ENCODE data around the gene FBXL15.

FBXL15 gene

DNA sequence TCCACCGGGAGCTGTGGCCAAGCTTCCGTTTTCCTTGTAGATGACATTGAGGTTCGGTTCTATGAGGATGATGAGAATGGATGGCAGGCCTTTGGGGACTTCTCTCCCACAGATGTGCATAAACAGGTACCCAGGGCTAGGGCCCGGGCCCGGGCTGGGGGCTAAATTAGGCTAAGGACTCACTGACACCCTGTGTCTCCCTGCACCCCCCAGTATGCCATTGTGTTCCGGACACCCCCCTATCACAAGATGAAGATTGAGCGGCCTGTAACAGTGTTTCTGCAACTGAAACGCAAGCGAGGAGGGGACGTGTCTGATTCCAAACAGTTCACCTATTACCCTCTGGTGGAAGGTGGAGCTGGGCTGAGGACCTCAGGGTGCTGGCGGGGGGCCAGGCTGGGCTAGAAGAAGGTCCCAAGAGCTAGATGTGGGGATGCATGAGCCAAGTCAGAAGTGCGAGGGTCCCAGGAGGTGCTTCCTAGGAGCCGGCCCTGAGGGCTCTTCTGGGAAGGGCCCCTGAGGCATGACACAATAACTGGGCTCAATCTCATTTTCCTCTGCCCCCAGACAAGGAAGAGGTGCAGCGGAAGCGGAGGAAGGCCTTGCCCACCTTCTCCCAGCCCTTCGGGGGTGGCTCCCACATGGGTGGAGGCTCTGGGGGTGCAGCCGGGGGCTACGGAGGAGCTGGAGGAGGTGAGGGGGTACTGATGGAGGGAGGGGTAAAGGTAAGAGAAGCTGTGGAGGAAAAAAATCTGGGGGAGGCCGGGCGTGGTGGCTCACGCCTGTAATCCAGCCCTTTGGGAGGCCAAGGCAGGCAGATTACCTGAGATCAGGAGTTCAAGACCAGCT lies 22.2 kb upstream of the FBXL15 start:
- DNase-seq: no peak

DNA sequence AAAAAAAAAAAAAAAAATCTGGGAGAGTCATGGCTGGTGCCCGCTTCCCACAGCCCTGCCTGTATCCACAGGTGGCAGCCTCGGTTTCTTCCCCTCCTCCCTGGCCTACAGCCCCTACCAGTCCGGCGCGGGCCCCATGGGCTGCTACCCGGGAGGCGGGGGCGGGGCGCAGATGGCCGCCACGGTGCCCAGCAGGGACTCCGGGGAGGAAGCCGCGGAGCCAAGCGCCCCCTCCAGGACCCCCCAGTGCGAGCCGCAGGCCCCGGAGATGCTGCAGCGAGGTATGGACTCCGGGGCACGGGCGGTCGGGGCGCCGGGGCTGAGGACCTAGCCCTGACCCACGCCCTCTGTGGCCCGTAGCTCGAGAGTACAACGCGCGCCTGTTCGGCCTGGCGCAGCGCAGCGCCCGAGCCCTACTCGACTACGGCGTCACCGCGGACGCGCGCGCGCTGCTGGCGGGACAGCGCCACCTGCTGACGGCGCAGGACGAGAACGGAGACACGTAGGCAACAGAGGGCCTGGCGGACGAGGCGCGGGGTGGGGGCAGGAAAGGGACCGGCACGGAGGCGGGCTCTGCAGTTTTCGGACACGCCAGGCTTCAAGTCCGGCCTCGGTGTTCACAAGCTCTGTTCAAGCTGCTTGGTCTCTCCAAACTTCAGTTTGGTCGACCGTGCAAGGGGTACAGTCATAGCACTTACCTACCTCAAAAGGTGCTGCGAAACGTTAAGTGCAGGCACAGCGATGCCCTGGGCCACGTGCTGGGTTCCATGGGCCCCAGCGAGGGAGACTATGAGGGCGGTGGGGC lies 21.2 kb upstream of the FBXL15 start:
- peak; percentile 86 to 91 for DNase-seq

- no peak for DNase-seq
These were observed 20.6 kb upstream of the FBXL15 start for GRCh38 chr10:102400076-102400475.

GRCh38 chr10:102400598-102401341 lies 19.9 kb upstream of the FBXL15 start:
- DNase-seq: no peak

GRCh38 chr10:102401342-102401654 lies 19.3 kb upstream of the FBXL15 start:
- DNase-seq: no peak

GRCh38 chr10:102401735-102402511 lies 18.7 kb upstream of the FBXL15 start:
- no peak for DNase-seq

GRCh38 chr10:102402512-102402896 lies 18.1 kb upstream of the FBXL15 start:
- DNase-seq: no peak

DNA sequence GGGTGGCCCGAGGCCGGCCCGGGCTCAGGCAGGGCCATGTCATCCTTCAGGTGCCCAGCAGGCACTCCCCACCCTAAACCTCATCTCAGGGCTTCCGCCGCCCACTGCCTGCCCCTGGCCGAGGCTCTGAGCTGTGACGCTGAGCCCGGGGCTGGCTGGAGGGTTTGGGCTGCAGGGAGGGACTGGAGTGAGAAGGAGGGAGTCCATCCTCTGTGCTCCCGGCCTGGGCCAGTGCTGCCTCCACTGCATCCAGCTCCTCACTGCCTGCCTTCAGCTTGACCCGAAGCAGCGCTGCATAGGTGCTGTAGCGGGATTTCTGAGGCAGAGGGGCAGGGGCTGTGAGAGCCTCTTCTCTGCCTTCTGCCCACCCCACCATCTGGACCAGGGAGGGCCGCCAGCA lies 17.5 kb upstream of the FBXL15 start:
- no peak for DNase-seq

DNA sequence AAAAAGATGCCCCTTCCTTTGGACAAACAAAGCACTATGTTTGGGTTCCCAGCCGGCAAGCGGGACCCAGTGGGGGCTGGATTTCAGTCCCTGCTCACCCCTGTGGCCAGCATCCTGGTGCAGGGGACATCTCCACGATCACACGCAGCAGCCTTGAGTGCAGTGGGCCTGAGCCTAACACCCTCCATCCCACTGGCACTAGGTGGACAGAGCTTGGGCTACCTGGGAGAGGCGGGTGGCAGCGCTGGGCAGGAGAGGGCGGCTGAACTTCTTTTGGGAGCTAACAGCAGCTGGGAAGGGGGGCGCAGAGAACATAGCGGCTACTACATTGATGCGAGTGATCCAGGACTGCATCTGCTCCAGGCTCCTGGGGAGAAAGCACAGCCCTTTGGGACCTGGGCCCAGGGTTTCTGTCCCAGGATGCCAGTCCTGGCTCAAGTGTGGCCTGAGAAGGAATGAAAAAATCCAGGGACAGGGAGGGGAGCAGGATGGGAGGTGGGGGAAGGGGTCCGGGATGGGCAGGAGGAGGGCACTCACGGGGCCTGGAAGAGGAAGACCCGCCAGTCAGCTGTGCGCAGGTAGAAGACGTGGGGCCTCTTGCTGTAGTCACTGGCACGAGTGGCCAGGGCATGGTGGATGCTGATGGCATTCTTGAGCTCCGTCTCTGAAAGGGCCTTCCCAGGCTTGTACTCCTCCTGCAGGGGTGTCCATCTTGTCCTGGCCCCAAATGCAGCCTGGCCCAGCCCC lies 16.1 kb upstream of the FBXL15 start:
- DNase-seq: no peak

DNA sequence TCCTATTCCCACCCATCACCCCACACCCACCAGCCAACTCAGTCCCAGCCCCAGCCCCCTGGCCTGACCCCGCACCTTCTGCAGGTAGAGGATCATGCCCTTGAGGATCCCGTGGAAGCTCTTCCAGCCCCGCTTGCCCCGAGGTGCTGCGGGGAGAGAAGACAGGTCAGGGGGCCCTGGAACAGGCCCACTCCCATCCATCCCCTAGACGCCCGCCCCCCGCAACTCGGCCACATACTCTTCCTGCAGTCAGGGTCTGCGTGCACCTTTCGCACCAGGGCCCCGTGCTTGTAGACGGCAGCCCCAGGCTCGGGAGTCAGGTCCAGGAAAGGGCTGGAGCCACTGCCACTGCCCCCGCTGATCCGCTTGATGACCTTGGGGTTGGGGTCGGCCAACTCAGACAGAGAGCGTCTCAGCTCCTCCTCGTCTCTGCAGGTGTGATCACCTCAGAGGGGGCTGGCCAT lies 15.5 kb upstream of the FBXL15 start:
- no peak for DNase-seq

DNA sequence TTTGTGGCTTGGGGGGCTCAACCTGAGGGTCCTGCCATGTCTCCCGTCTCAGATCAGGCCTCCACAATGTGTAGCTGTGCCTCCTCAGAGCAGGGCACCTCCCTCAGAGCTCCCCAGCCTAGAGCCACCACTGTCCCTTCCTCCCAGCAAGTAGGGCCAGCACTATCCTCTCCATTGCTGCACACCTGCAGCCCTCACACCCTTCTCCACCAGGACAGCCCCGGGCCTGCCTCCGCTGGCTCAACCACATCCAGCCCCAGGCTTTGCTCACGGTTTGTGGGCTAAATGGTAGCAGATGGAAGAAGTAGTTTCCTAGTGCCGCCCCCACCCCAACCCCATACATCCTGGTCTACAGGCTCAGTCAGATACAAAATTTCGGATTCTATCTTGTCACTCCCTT lies 15.0 kb upstream of the FBXL15 start:
- no peak for DNase-seq

DNA sequence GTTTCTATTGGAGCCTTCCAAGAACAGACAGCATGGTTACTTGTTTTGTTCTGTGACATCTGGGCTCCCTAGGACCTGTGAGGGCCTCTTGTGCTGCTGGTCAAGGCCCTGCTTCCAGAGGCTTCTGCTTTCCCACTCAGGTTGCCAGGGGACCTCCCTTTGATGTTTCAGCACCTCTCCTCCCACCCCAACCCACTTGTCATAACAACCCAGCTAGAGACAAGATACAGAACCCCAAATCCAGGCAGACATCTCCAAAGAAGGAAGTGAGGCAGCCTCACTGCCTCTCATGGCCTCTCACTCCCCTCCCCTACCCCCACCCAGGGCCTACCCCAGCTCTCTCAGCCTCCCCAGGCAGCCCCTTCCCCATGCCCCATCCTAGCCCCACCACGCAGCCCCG lies 13.8 kb upstream of the FBXL15 start:
- DNase-seq: no peak

GRCh38 chr10:102407425-102408130 lies 13.1 kb upstream of the FBXL15 start:
- DNase-seq: no peak

DNA sequence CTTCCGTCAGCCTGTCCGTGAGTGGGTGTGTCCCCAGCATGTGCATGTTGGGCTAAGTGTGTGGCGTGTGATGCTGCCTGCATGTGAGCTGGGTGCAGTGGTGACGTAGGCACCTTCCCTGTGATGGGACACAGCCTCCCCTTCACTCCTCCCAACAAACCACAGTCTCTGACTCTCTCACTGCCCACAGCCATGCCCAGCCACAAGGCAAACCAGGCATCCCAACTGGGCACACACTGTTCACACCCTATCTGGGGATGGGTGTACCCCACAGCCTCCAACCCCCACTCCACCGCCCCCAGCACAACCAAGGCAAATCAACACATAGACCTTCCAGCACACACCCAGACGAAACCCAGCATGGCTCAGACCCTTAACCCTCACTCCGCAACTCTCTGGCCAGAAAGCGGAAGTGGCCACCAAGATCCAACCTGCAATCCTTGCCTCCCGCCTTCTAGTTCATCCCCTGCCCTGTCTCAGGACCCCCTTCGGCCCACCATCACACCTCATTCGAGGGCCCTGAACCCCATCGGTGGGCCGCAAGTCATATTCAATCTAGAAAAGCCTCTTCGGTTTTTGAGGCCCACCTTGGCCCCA lies 12.4 kb upstream of the FBXL15 start:
- DNase-seq: no peak

DNA sequence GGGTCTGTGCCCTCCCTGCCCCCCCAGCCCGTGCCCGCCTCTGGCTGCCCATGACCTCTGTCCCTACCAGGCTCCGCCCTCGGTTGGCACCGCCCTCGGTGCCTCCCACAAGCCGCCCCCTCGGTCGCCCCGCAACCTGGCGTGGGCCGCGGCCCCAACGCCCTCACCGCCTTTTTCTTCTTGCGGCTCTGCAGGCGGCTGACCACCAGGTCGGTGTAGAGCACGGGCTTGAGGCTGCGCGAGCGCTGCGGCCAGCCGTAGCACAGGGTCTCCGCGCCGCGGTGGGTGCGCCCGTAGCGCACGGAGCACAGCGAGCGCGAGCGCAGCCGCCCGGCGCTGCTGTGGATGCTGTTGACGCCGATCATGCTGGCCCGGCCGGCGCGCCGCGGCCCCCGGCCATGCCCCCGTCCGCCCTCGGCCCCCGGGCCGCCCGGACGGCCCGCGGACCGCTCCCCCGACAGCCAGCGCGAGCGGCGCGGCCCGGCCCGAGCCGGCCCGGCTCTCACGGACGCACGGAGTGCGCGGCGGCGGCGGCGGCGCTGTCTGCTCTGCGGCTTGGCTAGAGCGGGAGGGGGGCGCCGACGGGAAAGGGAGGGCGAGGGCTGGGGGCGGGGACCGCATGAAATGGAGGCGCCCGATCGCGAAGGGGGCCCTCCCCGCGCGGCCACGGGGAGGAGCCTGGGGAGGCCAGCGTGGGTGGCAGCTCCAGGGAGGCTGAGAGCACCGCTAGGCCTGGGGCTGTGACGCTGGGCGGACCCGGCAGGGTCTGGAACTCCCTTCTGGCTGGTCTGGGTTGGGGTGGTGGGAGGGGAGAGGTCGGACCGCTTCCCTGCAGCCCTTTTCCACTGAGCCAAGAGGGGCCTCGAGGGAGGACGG lies 11.7 kb upstream of the FBXL15 start:
- DNase-seq: peak; percentile 81 to 86

- peak in 1 of 2 donors; percentile 18 for DNase-seq
These were observed 10.8 kb upstream of the FBXL15 start for GRCh38 chr10:102409604-102410428.

DNA sequence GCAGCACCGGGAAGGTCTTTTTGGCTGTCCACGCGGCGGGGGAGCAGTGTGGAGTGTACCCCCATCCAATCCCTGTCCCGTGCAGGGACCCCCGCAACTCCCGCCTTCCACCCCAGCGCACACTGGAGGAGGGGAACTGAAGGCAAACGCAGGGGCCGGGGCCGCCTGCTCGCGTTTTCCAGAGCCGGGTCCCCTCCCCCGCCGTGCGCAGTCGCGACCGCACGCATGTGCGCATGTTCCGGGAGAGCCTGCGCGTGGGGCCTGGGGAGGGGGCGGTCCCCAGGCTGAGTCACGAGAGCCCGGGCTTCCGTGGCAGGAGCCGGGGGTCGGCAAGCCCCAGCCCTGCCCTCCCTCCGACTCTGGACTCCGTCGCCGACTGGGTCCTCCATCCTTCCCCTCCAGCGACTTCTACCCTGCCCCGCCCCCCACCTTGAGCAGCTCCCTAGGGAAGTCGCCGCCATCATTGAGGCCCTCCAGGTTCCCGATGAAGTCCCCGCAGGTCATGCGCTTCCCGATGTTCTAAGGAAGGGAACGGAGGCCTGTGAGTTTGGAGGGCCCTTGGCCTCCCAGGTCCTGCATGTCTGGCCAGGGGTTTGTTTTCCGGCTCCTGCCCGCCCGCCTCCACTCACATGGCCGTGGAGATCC lies 10.1 kb upstream of the FBXL15 start:
- DNase-seq: peak; percentile 70 to 79

All from stimulated activated CD4-positive, alpha-beta T cell treated with anti-CD3 and anti-CD28 coated beads, Interleukin-2, amount 100 ng/mL, for 24 hours (primary cell).